Mesenchymal stem cell (in vitro differentiated cells and primary cell): ENCODE measurements around the gene PCDHB5.
"Not testable (repeated sequence)": the region's sequence is repeated elsewhere in the genome, so short reads cannot be mapped to it uniquely, and the experiment has no call there.

Experiments used
- DNase-seq: peaks from one replicate; pipeline ENCODE4 v3.0.0-alpha.2; 2013
- H2AFZ ChIP-seq: one replicate; pipeline ENCODE4 v1.6.1; 2013; ENCODE audit warnings: low read depth, mild to moderate bottlenecking, control low read depth, inconsistent platforms, low read length, moderate library complexity
- H2AK5ac ChIP-seq: 2 replicates; pipeline ENCODE4 v1.6.1; 2013; ENCODE audit warnings: low read length, moderate library complexity, mild to moderate bottlenecking, inconsistent platforms; ENCODE audit not compliant: severe bottlenecking
- H2BK120ac ChIP-seq: one replicate; pipeline ENCODE4 v1.6.1; 2013; ENCODE audit warnings: low read depth, mild to moderate bottlenecking, inconsistent platforms, low read length, moderate library complexity
- H2BK12ac ChIP-seq, 2 experiments: one replicate each; pipeline ENCODE4 v1.6.1; 2013; ENCODE audit warnings: inconsistent platforms in 2 of 2, low read length in 2 of 2, mild to moderate bottlenecking in 2 of 2, moderate library complexity in 2 of 2, control low read depth in 1 of 2
- H2BK15ac ChIP-seq: one replicate; pipeline ENCODE4 v1.6.1; 2013; ENCODE audit warnings: mild to moderate bottlenecking, low read depth, inconsistent platforms; ENCODE audit not compliant: poor library complexity, severe bottlenecking
- H2BK5ac ChIP-seq: 2 replicates; pipeline ENCODE4 v1.6.1; 2013; ENCODE audit warnings: low read depth, mild to moderate bottlenecking, low read length, control low read depth, inconsistent platforms; ENCODE audit not compliant: poor library complexity, severe bottlenecking
- H3K14ac ChIP-seq, 2 experiments: one replicate each; pipeline ENCODE4 v1.6.1; 2013; ENCODE audit warnings: inconsistent platforms in 2 of 2, low read length in 2 of 2, control low read depth in 1 of 2, mild to moderate bottlenecking in 1 of 2, moderate library complexity in 1 of 2
- H3K18ac ChIP-seq, 2 experiments: one replicate each; pipeline ENCODE4 v1.6.1; 2013; ENCODE audit warnings: inconsistent platforms in 2 of 2, low read length in 2 of 2, control low read depth in 1 of 2, low read depth in 1 of 2, mild to moderate bottlenecking in 1 of 2
- H3K23ac ChIP-seq, 2 experiments: one replicate each; pipeline ENCODE4 v1.6.1; 2013; ENCODE audit warnings: inconsistent platforms in 2 of 2, low read length in 2 of 2, mild to moderate bottlenecking in 2 of 2, moderate library complexity in 2 of 2, control low read depth in 1 of 2
- H3K27ac ChIP-seq: 2 replicates; pipeline ENCODE4 v1.5.1; 2013; ENCODE audit warnings: mild to moderate bottlenecking, moderate library complexity, low read length, control low read depth, inconsistent platforms; ENCODE audit not compliant: poor library complexity, severe bottlenecking
- H3K27me3 ChIP-seq, 2 experiments: 2 replicates each; pipeline versions ENCODE4 v1.6.1 to v1.7.0; 2013; ENCODE audit warnings: low read length in 2 of 2, mild to moderate bottlenecking in 2 of 2, moderate library complexity in 2 of 2, control low read depth in 1 of 2, inconsistent platforms in 1 of 2; ENCODE audit not compliant: control insufficient read depth in 1 of 2, insufficient read depth in 1 of 2
- H3K36me3 ChIP-seq, 2 experiments: 2 replicates each; pipeline versions ENCODE4 v1.6.1 to v1.7.0; 2013; ENCODE audit warnings: low read length in 2 of 2, control low read depth in 1 of 2, inconsistent platforms in 1 of 2, low read depth in 1 of 2, mild to moderate bottlenecking in 1 of 2; ENCODE audit not compliant: insufficient read depth in 2 of 2, control insufficient read depth in 1 of 2
- H3K4ac ChIP-seq, 2 experiments: one replicate each; pipeline ENCODE4 v1.6.1; 2013; ENCODE audit warnings: inconsistent platforms in 2 of 2, low read length in 2 of 2, mild to moderate bottlenecking in 2 of 2, moderate library complexity in 2 of 2, control low read depth in 1 of 2, low read depth in 1 of 2
- H3K4me1 ChIP-seq: 2 replicates; pipeline ENCODE4 v1.6.1; 2013; ENCODE audit warnings: low read depth, low read length, control low read depth; ENCODE audit not compliant: control insufficient read depth, insufficient read depth
- H3K4me2 ChIP-seq: 2 replicates; pipeline ENCODE4 v1.6.1; 2013; ENCODE audit warnings: low read length, mild to moderate bottlenecking, inconsistent platforms; ENCODE audit not compliant: poor library complexity, severe bottlenecking
- H3K4me3 ChIP-seq, 2 experiments: 2 replicates each; pipeline versions ENCODE4 v1.5.1 to v1.7.0; 2013; ENCODE audit warnings: low read length in 2 of 2, mild to moderate bottlenecking in 2 of 2, control low read depth in 1 of 2, low read depth in 1 of 2; ENCODE audit not compliant: insufficient read depth in 1 of 2
- H3K79me1 ChIP-seq: replicated peaks from 2 replicates; pipeline ENCODE4 v1.6.1; 2013; ENCODE audit warnings: mild to moderate bottlenecking, control low read depth, low read length, inconsistent platforms; ENCODE audit not compliant: poor library complexity, severe bottlenecking
- H3K9ac ChIP-seq: 2 replicates; pipeline ENCODE4 v1.7.0; 2013; ENCODE audit warnings: mild to moderate bottlenecking, low read length, moderate library complexity
- H3K9me3 ChIP-seq: 2 replicates; pipeline ENCODE4 v1.7.0; 2013; ENCODE audit warnings: mild to moderate bottlenecking, low read length; ENCODE audit not compliant: control insufficient read depth
- H4K8ac ChIP-seq: one replicate; pipeline ENCODE4 v1.6.1; 2013; ENCODE audit warnings: inconsistent platforms, mild to moderate bottlenecking, low read length, moderate library complexity
- H4K91ac ChIP-seq: one replicate; pipeline ENCODE4 v1.6.1; 2013; ENCODE audit warnings: mild to moderate bottlenecking, low read length, inconsistent platforms
- WGBS: methylation state at CpG from one replicate; pipeline ENCODE4 v1.1.7; 2013; ENCODE audit warnings: mixed read lengths; 5-methylcytosine and 5-hydroxymethylcytosine counted together

Gene PCDHB5

GRCh38 chr5:141102471-141102870, 32.5 kb upstream of the PCDHB5 start:
- WGBS, result 100% methylated on average over 13 of the region's 38 CpGs
- not testable (repeated sequence) for H2BK12ac ChIP-seq, H2BK15ac ChIP-seq, H4K91ac ChIP-seq, H2BK120ac ChIP-seq, H2AFZ ChIP-seq, H3K23ac ChIP-seq, H4K8ac ChIP-seq, H2AK5ac ChIP-seq, H3K4me3 ChIP-seq, H2BK5ac ChIP-seq, H3K4me2 ChIP-seq, H3K27ac ChIP-seq, H3K27me3 ChIP-seq, H3K9ac ChIP-seq, DNase-seq, H3K4me1 ChIP-seq, H3K14ac ChIP-seq, H3K18ac ChIP-seq, H3K4ac ChIP-seq
- Histone ChIP-seq H3K9me3 (peaks cover 30% of the 10 kb centered on the region), H3K79me1 (peaks cover 17% of the 10 kb centered on the region), H3K36me3 (peaks cover 0 to 26% of the 10 kb centered on the region in 2 experiments)

- H3K79me1 ChIP-seq, result peaks cover 20% of the 10 kb centered on the region
- H3K27ac ChIP-seq, result no peak overlapping the region
- no peak overlapping the region for H3K4ac ChIP-seq
- no peaks in the 10 kb centered on the region for H3K4me1 ChIP-seq
- H3K9ac ChIP-seq, result no peak overlapping the region
- H4K8ac ChIP-seq, result no peak overlapping the region
- H4K91ac ChIP-seq, result no peak overlapping the region
- no peak overlapping the region for H2AFZ ChIP-seq
- no peak overlapping the region for H3K18ac ChIP-seq
- WGBS, result 83% methylated on average over 1 of the region's 2 CpGs
- DNase-seq, result no peak
- peaks cover 51% of the 10 kb centered on the region for H3K9me3 ChIP-seq
- H2BK5ac ChIP-seq, result no peak overlapping the region
- no peak overlapping the region for H3K14ac ChIP-seq
- no peak overlapping the region for H2BK12ac ChIP-seq
- peaks cover 0 to 23% of the 10 kb centered on the region in 2 experiments for H3K36me3 ChIP-seq
- H2AK5ac ChIP-seq, result no peak overlapping the region
- no peaks in the 10 kb centered on the region for H3K27me3 ChIP-seq
- no peak overlapping the region for H2BK120ac ChIP-seq
- H2BK15ac ChIP-seq, result no peak overlapping the region
- no peak overlapping the region for H3K23ac ChIP-seq
- H3K4me3 ChIP-seq, result no peak overlapping the region
- H3K4me2 ChIP-seq, result no peak overlapping the region
Measured at GRCh38 chr5:141105350-141105749, 29.7 kb upstream of the PCDHB5 start.

GRCh38 chr5:141119250-141119649, 15.8 kb upstream of the PCDHB5 start:
- H2BK12ac ChIP-seq, result no peak overlapping the region
- H3K4me2 ChIP-seq, result no peak overlapping the region
- H3K27me3 ChIP-seq, result no peaks in the 10 kb centered on the region
- no peak overlapping the region for H2BK120ac ChIP-seq
- no peaks in the 10 kb centered on the region for H3K79me1 ChIP-seq
- H3K4me1 ChIP-seq, result no peaks in the 10 kb centered on the region
- H2AK5ac ChIP-seq, result no peak overlapping the region
- WGBS, result no CpG with 5 or more reads among the region's 2 CpGs
- DNase-seq, result no peak
- H2BK15ac ChIP-seq, result no peak overlapping the region
- H2AFZ ChIP-seq, result no peak overlapping the region
- no peak overlapping the region for H4K8ac ChIP-seq
- H3K4me3 ChIP-seq, result no peak overlapping the region
- H3K4ac ChIP-seq, result no peak overlapping the region
- peaks cover 0 to 12% of the 10 kb centered on the region in 2 experiments for H3K36me3 ChIP-seq
- no peak overlapping the region for H3K9ac ChIP-seq
- H4K91ac ChIP-seq, result no peak overlapping the region
- no peak overlapping the region for H3K14ac ChIP-seq
- H3K18ac ChIP-seq, result no peak overlapping the region
- no peak overlapping the region for H2BK5ac ChIP-seq
- H3K23ac ChIP-seq, result no peak overlapping the region
- H3K27ac ChIP-seq, result no peak overlapping the region
- peaks cover 61% of the 10 kb centered on the region for H3K9me3 ChIP-seq

GRCh38 chr5:141121563-141121962, 13.4 kb upstream of the PCDHB5 start, which contains the start of gene PCDHB4:
Gene PCDHB4 (plus strand): TSS chr5:141121818. CDS start chr5:141121999, 181 bp downstream.
- Histone ChIP-seq H3K14ac (no peak within 1 kb of the TSS), H4K8ac (no peak within 1 kb of the TSS), H3K9ac (peak within 1 kb of the TSS; percentile 61), H2AFZ (no peak within 1 kb of the TSS), H3K79me1 (no peaks in the 10 kb centered on the region), H2BK15ac (no peak within 1 kb of the TSS), H4K91ac (no peak within 1 kb of the TSS), H3K4ac (no peak within 1 kb of the TSS), H2BK5ac (no peak within 1 kb of the TSS), H3K27me3 (no peaks in the 10 kb centered on the region), H3K9me3 (peaks cover 65% of the 10 kb centered on the region), H3K4me2 (no peak within 1 kb of the TSS), H3K4me3 (peak within 1 kb of the TSS in 1 of 2 experiments; percentile 64), H3K23ac (no peak within 1 kb of the TSS), H2AK5ac (no peak within 1 kb of the TSS), H3K18ac (no peak within 1 kb of the TSS), H3K36me3 (peaks cover 0 to 12% of the 10 kb centered on the region in 2 experiments), H3K4me1 (no peaks in the 10 kb centered on the region), H2BK120ac (no peak within 1 kb of the TSS), H2BK12ac (no peak within 1 kb of the TSS), H3K27ac (no peak within 1 kb of the TSS)
- DNase-seq, result no peak
- WGBS, result 64% methylated on average over 15 of the region's 16 CpGs
